Subcutaneous adipose tissue (tissue), 4 donors: ENCODE measurements around the gene FASTKD2. TPM values are rescaled to one million over a fixed set of nuclear protein-coding genes. Genes with fewer than 3 reads are reported as not detected.

Experiments used
- CTCF ChIP-seq: fragments of 450-650 bp; IDR thresholded peaks from one replicate; pipeline ENCODE4 v1.5.1; 2016; ENCODE audit warnings: low read depth, mild to moderate bottlenecking, control low read depth, antibody characterized with exemption, moderate library complexity
- total RNA-seq, 4 donors: library from RNA; depleted of rRNA; stranded (reverse); fragments of >200 nt; gene quantifications; one replicate each; pipeline ENCODE4 v1.1.0, GENCODE V29; 2016

Gene FASTKD2
- total RNA-seq, 4 donors from 2014 or later = 24.8 to 45.2 (median 27.2) TPM

- TF ChIP-seq CTCF = no peak
These were observed 27.2 kb downstream of the FASTKD2 start for GRCh38 chr2:206792645-206793044.

GRCh38 chr2:206797376-206797775 lies 32.0 kb downstream of the FASTKD2 start:
- no peak for TF ChIP-seq CTCF

GRCh38 chr2:206798000-206798399 lies 32.6 kb downstream of the FASTKD2 start:
- no peak for TF ChIP-seq CTCF

GRCh38 chr2:206799083-206799482 lies 33.7 kb downstream of the FASTKD2 start:
- TF ChIP-seq CTCF = no peak

- no peak for TF ChIP-seq CTCF
These were observed 35.4 kb downstream of the FASTKD2 start for GRCh38 chr2:206800506-206801417.

GRCh38 chr2:206801418-206802189 lies 36.2 kb downstream of the FASTKD2 start:
- TF ChIP-seq CTCF = no peak
